Left ventricle myocardium inferior (tissue), 1 donor: Measurements from ENCODE around the gene ARHGAP10. TPM values are rescaled to one million over a fixed set of nuclear protein-coding genes. Genes with fewer than 3 reads are reported as not detected.

ENCODE experiments used
- DNase-seq: peaks from one replicate; pipeline ENCODE4 v3.0.0-alpha.2; 2020
- H3K27ac ChIP-seq: fragments of 200-600 bp; replicated peaks from 2 replicates; pipeline ENCODE4 v1.8.0; 2021
- H3K27me3 ChIP-seq: fragments of 200-600 bp; 2 replicates; pipeline ENCODE4 v1.8.0; 2021; ENCODE audit warnings: low read depth
- H3K36me3 ChIP-seq: fragments of 200-600 bp; 2 replicates; pipeline ENCODE4 v1.8.0; 2021
- H3K4me1 ChIP-seq: fragments of 200-600 bp; 2 replicates; pipeline ENCODE4 v1.8.0; 2021
- H3K4me3 ChIP-seq: fragments of 200-600 bp; 2 replicates; pipeline ENCODE4 v1.8.0; 2021; ENCODE audit warnings: mild to moderate bottlenecking, moderate library complexity
- H3K9me3 ChIP-seq: fragments of 200-600 bp; replicated peaks from 2 replicates; pipeline ENCODE4 v1.8.0; 2021
- intact Hi-C: fragments of 100-400 bp; cut with micrococcal nuclease; formaldehyde crosslinking; loops from one replicate; pipeline ENCODE4 v1.11.0; 2022
- total RNA-seq: library from RNA; stranded (reverse); fragmentation: NEBNext Ultra II Directional; extraction: Animal tissue kit (Norgen Biotek cat#: 25700); gene quantifications from one replicate; pipeline ENCODE4 v1.2.1, GENCODE V29; 2021
- TF ChIP-seq, protein P1 (sequence below): fragments of 200-600 bp; IDR thresholded peaks from 2 replicates; pipeline ENCODE4 v1.8.0; 2021; ENCODE audit warnings: antibody characterized with exemption, mild to moderate bottlenecking, borderline replicate concordance
- donor health status: DM: no; HTN: yes; CAD: no; lungs with severe emphysema.

Gene ARHGAP10
- total RNA-seq, 1 donor from 2014 or later: 59.7 TPM

DNA sequence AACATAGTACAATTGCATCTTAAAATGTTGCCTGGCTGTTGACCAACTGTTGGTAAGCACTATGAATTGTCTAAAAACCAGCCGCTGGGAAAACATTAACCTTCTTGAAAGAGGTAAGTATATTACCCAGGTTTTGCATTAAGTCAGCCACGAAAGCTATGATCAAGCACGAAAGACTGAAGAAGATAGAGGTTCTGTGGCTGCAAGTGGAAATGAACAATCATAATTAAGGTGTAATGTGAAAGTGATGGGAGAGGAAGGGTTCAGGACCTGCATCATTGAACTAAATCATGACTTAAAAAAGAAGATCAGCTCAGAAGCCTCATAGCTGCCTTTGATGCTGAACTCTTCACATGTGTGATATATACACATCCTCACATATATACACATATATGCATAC lies 369.3 kb downstream of the ARHGAP10 start:
- no peaks in the 10 kb centered on the region for H3K36me3 ChIP-seq
- DNase-seq: no peak
- no peaks in the 10 kb centered on the region for H3K27me3 ChIP-seq
- peaks cover 3% of the 10 kb centered on the region for H3K9me3 ChIP-seq
- peaks cover 31% of the 10 kb centered on the region for H3K4me1 ChIP-seq
- H3K4me3 ChIP-seq: no peak overlapping the region
- intact Hi-C loops: no loop called here
- TF ChIP-seq, protein P1, sequence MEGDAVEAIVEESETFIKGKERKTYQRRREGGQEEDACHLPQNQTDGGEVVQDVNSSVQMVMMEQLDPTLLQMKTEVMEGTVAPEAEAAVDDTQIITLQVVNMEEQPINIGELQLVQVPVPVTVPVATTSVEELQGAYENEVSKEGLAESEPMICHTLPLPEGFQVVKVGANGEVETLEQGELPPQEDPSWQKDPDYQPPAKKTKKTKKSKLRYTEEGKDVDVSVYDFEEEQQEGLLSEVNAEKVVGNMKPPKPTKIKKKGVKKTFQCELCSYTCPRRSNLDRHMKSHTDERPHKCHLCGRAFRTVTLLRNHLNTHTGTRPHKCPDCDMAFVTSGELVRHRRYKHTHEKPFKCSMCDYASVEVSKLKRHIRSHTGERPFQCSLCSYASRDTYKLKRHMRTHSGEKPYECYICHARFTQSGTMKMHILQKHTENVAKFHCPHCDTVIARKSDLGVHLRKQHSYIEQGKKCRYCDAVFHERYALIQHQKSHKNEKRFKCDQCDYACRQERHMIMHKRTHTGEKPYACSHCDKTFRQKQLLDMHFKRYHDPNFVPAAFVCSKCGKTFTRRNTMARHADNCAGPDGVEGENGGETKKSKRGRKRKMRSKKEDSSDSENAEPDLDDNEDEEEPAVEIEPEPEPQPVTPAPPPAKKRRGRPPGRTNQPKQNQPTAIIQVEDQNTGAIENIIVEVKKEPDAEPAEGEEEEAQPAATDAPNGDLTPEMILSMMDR: no peak
- H3K27ac ChIP-seq: no peak overlapping the region

DNA sequence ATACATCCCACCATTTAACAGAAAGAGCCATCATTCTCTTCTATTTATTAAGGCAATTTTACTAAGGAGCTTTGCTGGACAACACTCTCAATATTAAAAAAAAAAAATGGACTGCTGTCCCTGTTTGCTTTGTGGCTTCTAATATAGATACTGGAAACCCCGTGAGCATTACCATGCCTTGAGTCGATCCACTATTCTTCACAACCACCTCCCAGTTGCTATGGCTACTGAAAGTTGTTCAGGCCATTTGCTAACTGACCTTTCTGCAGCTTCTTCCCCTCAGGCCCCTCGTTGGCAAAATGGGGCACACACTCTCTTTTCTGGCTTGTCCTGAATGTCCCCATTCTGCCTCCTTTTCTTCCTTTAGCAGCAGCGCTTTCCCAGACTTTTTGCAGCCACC lies 369.9 kb downstream of the ARHGAP10 start:
- H3K4me3 ChIP-seq: no peak overlapping the region
- H3K36me3 ChIP-seq: peaks cover 5% of the 10 kb centered on the region
- H3K27ac ChIP-seq: no peak overlapping the region
- H3K4me1 ChIP-seq: peaks cover 31% of the 10 kb centered on the region
- intact Hi-C loops: no loop called here
- DNase-seq: no peak
- H3K27me3 ChIP-seq: no peaks in the 10 kb centered on the region
- TF ChIP-seq, protein P1: no peak
- H3K9me3 ChIP-seq: peaks cover 9% of the 10 kb centered on the region

DNA sequence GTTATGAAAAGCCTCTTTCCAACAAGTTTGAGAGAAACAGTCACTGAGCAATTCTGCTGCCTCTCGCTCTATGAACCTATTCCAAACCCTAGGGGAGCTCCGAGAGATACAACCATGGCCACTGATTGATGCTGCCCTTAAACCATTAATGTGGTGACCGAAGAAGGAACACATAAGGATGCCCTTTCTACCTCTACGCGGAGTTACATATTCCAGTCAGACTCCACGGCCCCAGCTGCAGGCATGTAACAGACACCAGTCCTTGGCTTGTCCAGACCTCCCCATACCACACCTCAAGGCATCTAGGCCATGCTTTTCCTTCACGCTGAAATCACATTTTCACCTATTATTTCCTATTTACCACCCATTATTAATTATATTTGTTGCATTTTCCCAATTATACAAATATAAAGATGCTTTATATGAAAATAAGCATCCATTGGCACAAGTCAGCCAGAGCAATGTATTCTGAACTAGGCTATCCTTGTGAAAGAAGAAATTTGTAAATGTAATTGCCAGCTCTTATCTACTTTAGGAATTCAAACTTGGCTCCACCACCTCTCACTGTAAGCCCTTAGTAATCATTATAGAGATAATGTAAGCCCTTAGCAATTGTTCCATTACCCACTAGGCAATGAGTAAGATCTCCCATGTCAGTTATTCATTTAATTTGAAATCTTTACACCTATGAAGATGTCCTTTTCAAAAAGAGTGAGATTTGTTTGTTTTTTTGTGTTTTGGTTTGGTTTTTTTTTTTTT lies 371.9 kb downstream of the ARHGAP10 start:
- Histone ChIP-seq H3K36me3 (peaks cover 24% of the 10 kb centered on the region), H3K9me3 (peaks cover 15% of the 10 kb centered on the region), H3K4me1 (peaks cover 27% of the 10 kb centered on the region), H3K27ac (no peak overlapping the region), H3K27me3 (no peaks in the 10 kb centered on the region), H3K4me3 (no peak overlapping the region)
- TF ChIP-seq, protein P1: no peak
- no peak for DNase-seq
- intact Hi-C loops: no loop called here

DNA sequence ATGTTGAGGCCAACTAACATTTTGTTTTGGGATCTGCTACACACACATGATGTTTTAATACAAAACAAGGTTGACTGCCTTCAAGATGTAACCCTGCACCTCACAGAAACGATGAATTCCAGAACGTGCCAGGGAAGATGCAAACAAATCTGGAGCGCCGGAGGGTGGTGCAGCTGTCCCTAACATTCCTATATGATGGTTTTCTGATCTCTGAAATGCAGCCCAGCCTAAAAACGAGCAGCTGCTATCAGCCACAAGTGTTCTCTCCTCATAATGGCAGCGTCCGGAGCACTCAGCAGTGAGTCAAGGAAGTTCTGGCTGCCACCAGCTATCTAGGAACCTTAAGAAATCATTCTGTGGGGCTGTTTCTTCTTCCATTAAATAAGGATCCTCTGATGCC lies 376.9 kb downstream of the ARHGAP10 start:
- Histone ChIP-seq H3K4me3 (no peak overlapping the region), H3K36me3 (peaks cover 63% of the 10 kb centered on the region), H3K27ac (no peak overlapping the region), H3K9me3 (peaks cover 15% of the 10 kb centered on the region), H3K4me1 (peaks cover 16% of the 10 kb centered on the region), H3K27me3 (no peaks in the 10 kb centered on the region)
- intact Hi-C loops: no loop called here
- no peak for DNase-seq
- TF ChIP-seq, protein P1: no peak

DNA sequence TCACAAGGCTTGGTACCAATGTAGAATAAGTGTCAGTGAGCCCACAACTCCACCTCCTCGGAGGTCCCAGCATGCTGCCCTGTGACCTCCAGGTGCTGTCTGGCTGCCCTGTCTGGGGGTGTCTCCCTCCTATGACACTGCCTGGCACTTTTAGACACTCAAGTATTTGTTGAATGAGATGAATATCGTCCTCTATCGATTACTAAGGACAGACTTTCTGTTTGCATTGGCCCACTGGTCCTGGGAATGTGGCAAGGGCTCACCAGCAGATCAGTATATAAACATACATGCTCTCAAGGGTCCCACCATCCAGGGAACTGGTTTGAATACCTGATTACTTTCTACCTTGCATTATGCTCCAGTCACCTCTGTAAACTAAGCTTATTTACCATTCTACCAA lies 377.3 kb downstream of the ARHGAP10 start:
- H3K4me1 ChIP-seq: peaks cover 12% of the 10 kb centered on the region
- TF ChIP-seq, protein P1: no peak
- DNase-seq: no peak
- intact Hi-C loops: no loop called here
- no peak overlapping the region for H3K4me3 ChIP-seq
- H3K36me3 ChIP-seq: peaks cover 68% of the 10 kb centered on the region
- H3K27ac ChIP-seq: no peak overlapping the region
- H3K9me3 ChIP-seq: peaks cover 15% of the 10 kb centered on the region
- no peaks in the 10 kb centered on the region for H3K27me3 ChIP-seq
